Stimulated activated effector memory CD8-positive, alpha-beta T cell treated with anti-CD3 and anti-CD28 coated beads, Interleukin-12 subunit alpha, Interleukin-12 subunit beta, amount 100 ng/mL, for 72 hours (primary cell): ENCODE measurements around the gene CETP.
"Not testable (repeated sequence)": the region's sequence is repeated elsewhere in the genome, so short reads cannot be mapped to it uniquely, and the experiment has no call there.

Experiments used
- ATAC-seq: fragments of 150-1000 bp; cut with Tn5 transposase; 2 replicates; pipeline ENCODE4 v1.10.0; 2021
- DNase-seq, 2 donors: peaks; one replicate each; pipeline ENCODE4 v3.0.0; 2021 to 2022; ENCODE audit warnings: low spot score in 2 of 2
- H3K27ac Mint-ChIP-seq: one replicate; pipeline ENCODE4 v1.8.0; 2022; ENCODE audit warnings: mild to moderate bottlenecking, mixed read lengths
- H3K36me3 Mint-ChIP-seq: one replicate; pipeline ENCODE4 v1.8.0; 2022; ENCODE audit warnings: mild to moderate bottlenecking, mixed read lengths
- H3K4me1 Mint-ChIP-seq: one replicate; pipeline ENCODE4 v1.8.0; 2022; ENCODE audit warnings: mixed read lengths
- H3K4me3 Mint-ChIP-seq: one replicate; pipeline ENCODE4 v1.8.0; 2022; ENCODE audit warnings: mild to moderate bottlenecking, mixed read lengths
- H3K9me3 Mint-ChIP-seq: one replicate; pipeline ENCODE4 v1.8.0; 2022; ENCODE audit warnings: mixed read lengths

Gene CETP

DNA sequence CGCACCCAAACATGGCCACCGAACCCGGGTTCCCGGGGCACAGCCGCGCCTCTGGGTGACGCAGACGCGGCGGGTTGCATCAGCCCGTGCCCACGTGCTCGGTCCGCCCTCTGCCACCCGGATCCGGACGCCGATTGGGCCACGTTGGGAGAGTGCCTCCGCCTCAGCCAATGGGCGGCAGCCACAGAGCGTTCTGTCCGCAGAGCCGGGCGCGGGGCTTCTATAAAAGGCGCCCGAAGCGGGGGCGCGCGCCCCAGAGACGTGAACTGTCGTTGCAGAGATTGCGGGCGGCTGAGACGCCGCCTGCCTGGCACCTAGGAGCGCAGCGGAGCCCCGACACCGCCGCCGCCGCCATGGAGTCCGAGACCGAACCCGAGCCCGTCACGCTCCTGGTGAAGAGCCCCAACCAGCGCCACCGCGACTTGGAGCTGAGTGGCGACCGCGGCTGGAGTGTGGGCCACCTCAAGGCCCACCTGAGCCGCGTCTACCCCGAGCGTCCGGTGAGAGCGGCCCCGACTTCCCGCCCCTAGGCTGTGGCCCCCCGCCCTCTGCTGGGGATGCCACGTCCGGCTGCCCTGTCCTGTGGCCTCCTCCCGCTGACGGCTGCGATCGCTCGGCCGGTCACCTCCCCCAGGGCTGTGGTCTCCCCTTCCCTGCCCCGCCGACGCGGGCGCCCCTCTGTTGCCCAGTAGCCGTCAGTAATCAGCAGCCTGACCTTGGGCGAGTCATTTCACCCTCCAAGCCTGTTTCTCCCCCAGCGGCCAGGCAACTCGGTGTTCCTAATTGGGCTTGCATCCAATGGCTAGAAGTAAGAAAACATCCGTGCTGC is 29.6 kb upstream of the CETP start, which contains the start of gene HERPUD1:
TSS of gene HERPUD1 (plus strand) at position 251 of the 829 bp plus-strand sequence. CDS start at position 354, 103 bp downstream.
- ATAC-seq: peak; percentile 95
- Mint-ChIP-seq H3K36me3 (peaks cover 60% of the 10 kb centered on the region), H3K27ac (peak within 1 kb of the TSS; percentile 100)

DNA sequence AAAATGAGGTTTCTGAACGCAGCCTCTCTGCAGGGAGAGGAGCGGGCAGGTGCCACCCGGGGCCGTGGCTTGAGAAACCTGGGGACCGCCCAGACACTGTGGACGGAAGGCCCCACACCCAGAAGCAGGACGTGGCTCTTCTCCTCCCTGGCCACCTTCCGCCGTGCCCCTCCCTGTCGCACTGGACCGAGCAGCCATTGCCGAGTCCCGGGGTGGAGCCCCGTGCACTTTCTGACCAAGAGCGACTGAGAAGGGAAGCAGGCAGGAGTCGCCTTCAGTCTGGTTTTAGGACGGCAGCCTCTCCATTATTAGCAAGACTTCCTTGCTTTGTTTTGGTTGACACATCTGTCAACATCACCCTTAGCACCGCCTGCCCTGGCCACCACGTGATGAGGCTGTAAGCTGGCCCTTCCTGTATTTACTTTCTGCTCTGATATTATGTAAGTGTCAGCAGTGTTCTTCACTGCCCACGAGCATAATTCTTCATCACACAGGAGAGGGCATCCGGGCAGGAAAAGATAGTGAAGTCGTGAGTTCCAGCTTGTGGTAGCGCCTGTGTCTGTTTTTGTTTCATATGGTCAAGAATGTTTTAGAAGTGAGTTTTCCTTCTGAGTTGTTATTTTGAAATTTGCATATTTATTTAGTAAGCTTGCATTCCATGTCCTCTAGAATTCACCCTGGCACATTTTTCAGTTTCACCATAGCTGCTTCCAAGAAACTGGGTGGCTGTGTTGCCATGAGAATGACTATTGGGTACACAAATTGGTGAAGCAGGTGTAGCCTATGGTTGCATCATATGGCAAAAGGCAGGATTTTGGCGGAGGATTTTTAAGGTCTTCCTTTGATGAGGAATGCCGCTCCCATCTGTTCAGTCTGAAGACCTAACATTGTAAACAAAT is 28.8 kb upstream of the CETP start:
- H3K9me3 Mint-ChIP-seq: no peaks in the 10 kb centered on the region
- peak; percentile 34 to 84 for DNase-seq
- H3K4me1 Mint-ChIP-seq: peaks cover 54% of the 10 kb centered on the region
- H3K4me3 Mint-ChIP-seq: peak overlapping the region; percentile 99
- peaks cover 69% of the 10 kb centered on the region for H3K36me3 Mint-ChIP-seq
- H3K27ac Mint-ChIP-seq: peak overlapping the region; percentile 100
- peak; percentile 16 for ATAC-seq

More for the DNA sequence above, 29.6 kb upstream of the CETP start, which contains the start of gene HERPUD1:
- peak within 1 kb of the TSS; percentile 99 for H3K4me3 Mint-ChIP-seq
- DNase-seq: peak; percentile 98 to 99
- H3K4me1 Mint-ChIP-seq: peaks cover 45% of the 10 kb centered on the region
- no peaks in the 10 kb centered on the region for H3K9me3 Mint-ChIP-seq

DNA sequence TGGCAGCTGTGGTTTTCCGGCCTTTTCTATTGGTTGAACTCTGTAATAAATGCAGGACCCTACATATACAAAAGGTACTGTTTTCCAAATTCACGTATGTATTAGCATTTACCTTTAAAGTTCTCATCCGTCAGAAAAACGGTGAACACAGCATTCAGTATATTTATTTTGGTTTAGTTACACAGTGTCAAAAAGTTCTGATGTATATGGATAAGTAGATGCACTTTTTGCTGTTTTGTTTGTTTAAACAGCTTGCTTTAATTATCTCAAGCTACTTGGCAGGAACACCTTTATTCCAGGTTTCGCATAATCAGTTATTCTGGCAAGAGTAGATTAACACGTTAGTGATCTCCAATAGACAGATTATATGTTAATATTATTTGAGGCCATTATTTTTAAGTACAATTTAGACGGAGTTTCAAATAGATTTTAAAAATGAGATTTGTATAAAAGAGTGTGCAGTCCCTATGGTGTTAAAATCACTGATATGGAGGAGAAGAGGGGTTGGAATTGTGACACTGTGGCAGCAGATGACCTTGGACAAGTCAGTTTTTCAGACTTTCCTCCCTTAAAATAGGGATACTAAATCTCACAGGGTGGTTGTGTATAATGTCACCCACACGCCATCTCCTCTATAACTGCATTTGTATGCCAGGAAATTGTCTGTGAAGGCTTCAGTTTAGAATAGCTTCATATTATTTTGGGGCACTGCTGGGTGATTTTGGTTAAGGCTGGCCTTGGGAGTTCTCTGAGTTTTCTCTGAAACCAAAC is 27.7 kb upstream of the CETP start:
- peak overlapping the region; percentile 100 for H3K27ac Mint-ChIP-seq
- H3K9me3 Mint-ChIP-seq: no peaks in the 10 kb centered on the region
- peaks cover 64% of the 10 kb centered on the region for H3K4me1 Mint-ChIP-seq
- peak overlapping the region; percentile 99 for H3K4me3 Mint-ChIP-seq
- peaks cover 79% of the 10 kb centered on the region for H3K36me3 Mint-ChIP-seq
- ATAC-seq (no peak), DNase-seq (no peak)

DNA sequence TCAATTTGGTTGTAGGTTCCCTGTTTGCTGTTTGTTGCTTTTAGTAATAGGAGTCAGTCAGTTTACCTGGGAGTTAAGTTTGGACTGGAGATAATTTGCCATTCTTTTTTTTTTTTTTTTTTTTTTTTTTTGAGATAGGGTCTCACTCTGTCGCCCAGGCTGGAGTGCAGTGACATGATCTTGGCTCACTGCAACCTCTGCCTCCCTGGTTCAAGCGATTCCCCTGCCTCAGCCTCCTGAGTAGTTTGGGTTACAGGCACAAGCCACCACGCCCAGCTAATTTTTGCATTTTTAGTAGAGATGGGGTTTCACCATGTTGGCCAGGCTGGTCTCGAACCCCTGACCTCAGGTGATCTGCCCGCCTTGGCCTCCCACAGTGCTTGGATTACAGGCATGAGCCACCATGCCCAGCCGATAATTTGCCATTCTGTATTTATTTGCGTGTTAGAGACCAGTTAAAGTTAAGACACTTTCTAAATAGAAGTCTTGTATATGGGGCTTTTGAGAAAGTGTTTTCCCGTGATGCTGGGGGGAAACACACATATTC is 27.1 kb upstream of the CETP start:
- Mint-ChIP-seq H3K4me1 (peaks cover 71% of the 10 kb centered on the region), H3K27ac (peak overlapping the region; percentile 100), H3K4me3 (peak overlapping the region; percentile 99), H3K36me3 (peaks cover 86% of the 10 kb centered on the region)
- H3K9me3 Mint-ChIP-seq, DNase-seq, ATAC-seq: not testable (repeated sequence)

DNA sequence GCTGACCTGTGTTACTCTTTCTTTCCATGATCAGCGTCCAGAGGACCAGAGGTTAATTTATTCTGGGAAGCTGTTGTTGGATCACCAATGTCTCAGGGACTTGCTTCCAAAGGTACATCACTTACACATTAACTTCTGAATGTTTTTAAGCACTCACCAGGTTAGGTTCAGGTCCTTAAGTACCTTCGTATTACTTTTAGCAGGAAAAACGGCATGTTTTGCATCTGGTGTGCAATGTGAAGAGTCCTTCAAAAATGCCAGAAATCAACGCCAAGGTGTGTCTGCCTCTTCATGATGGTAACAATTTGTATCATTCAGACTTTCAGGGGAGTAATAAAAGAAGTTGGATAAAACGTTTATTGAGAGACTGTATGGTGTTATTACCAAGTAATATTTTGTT is 26.5 kb upstream of the CETP start:
- Mint-ChIP-seq H3K4me1 (peaks cover 76% of the 10 kb centered on the region), H3K36me3 (peaks cover 91% of the 10 kb centered on the region), H3K4me3 (peak overlapping the region; percentile 99), H3K9me3 (no peaks in the 10 kb centered on the region), H3K27ac (peak overlapping the region; percentile 100)
- DNase-seq (no peak), ATAC-seq (no peak)

DNA sequence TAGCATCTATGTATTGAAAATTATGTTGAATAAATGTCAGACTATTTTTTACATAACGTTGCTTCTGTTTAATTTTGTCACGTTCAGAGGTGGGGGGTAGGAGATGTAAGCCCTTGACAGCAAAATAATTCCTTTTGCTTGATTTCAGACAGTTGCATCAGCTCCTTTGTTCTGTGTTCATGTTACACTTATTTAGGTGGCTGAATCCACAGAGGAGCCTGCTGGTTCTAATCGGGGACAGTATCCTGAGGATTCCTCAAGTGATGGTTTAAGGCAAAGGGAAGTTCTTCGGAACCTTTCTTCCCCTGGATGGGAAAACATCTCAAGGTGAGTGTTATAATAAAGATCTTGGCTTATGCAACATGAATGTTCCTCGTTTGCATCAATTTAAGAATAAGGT is 25.3 kb upstream of the CETP start:
- Mint-ChIP-seq H3K4me3 (peak overlapping the region; percentile 99), H3K27ac (peak overlapping the region; percentile 46), H3K9me3 (no peaks in the 10 kb centered on the region), H3K36me3 (peaks cover 100% of the 10 kb centered on the region), H3K4me1 (peaks cover 76% of the 10 kb centered on the region)
- DNase-seq: no peak
- no peak for ATAC-seq

DNA sequence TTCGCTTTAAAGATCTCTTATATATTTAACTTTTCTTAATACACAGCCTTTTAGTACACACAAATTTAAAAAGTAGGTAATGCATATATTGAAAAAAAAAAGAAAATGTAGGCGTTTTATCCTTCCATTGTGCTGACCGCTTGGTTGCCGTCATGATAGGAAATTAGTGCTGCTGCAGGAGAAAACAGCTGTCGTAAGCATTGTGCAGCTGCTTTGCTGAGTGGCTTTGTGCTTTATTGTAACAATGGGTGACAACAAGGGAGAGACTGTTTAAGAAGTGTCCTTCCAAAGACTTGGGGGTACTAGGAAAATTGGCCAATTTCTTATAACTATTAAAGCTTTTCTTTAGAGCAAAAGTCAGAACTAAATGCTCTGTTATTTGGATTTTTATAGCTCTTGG is 24.8 kb upstream of the CETP start:
- peak overlapping the region; percentile 95 for H3K27ac Mint-ChIP-seq
- ATAC-seq (no peak), DNase-seq (no peak)
- peaks cover 100% of the 10 kb centered on the region for H3K36me3 Mint-ChIP-seq
- no peaks in the 10 kb centered on the region for H3K9me3 Mint-ChIP-seq
- H3K4me1 Mint-ChIP-seq: peaks cover 75% of the 10 kb centered on the region
- peak overlapping the region; percentile 99 for H3K4me3 Mint-ChIP-seq

DNA sequence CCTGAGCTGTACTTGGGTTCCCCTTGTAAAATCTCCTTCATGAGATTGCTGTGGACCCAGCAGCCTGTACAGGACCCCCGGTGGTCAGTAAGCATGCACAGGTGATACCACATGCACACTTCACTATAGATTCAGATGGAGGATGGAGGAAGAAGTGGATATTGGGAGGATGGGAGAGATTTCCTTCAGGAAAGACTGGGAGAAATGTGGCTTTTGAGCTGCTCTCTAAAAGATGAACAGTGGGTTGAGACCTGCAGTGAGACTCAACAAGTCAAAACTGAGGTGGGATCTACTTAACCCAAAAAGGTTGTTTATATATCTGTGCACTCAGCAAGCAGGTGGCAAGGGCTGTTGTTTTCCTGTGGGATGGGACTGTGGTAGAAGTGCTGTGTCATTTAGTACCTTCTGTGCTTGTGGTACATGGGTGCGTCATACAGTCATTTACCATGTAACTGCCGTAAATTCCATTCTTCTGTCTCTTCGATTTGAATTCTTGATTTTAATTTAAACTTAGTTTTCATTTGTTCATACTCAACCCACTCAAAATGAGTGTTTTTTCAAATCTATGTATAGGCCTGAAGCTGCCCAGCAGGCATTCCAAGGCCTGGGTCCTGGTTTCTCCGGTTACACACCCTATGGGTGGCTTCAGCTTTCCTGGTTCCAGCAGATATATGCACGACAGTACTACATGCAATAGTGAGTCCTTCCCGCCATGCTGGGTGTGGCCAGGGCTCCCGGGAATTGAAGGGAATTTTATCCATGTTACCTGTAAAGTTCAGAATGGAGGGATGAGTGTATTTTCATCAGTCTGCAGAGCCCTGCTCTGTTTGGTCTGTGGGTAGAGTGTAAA is 22.9 kb upstream of the CETP start:
- ATAC-seq: peak; percentile 96
- H3K36me3 Mint-ChIP-seq: peaks cover 100% of the 10 kb centered on the region
- H3K27ac Mint-ChIP-seq: peak overlapping the region; percentile 95
- DNase-seq: peak; percentile 31 to 76
- peak overlapping the region; percentile 99 for H3K4me3 Mint-ChIP-seq
- no peaks in the 10 kb centered on the region for H3K9me3 Mint-ChIP-seq
- peaks cover 81% of the 10 kb centered on the region for H3K4me1 Mint-ChIP-seq

DNA sequence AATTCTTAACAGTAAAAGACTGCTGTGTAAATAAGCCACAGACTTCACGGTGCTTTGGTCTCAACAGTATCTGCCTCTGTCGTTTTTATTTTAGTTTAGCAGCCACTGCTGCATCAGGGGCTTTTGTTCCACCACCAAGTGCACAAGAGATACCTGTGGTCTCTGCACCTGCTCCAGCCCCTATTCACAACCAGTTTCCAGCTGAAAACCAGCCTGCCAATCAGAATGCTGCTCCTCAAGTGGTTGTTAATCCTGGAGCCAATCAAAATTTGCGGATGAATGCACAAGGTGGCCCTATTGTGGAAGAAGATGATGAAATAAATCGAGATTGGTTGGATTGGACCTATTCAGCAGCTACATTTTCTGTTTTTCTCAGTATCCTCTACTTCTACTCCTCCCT is 21.9 kb upstream of the CETP start:
- DNase-seq (no peak), ATAC-seq (no peak)
- Mint-ChIP-seq H3K4me1 (peaks cover 82% of the 10 kb centered on the region), H3K9me3 (no peaks in the 10 kb centered on the region), H3K27ac (peak overlapping the region; percentile 95), H3K4me3 (peak overlapping the region; percentile 99), H3K36me3 (peaks cover 100% of the 10 kb centered on the region)

DNA sequence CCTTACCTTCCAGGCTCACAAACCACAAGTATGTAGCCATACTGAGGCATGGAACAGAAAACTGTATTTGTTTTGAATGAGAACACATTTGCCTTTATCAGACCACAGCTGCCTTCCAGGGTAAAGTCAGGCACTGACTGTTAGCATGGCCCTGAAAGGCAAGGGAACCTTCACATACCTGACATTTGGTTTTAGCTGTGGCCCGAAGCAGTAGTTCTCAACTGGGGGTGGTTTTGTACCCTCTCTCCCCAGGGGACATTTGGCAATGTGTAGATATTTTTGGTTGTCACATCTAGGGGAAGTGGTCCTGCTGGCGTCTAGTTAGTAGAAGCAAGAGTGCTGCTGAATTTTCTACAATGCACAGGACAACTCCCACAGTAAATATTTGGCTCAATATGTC is 20.7 kb upstream of the CETP start:
- peaks cover 76% of the 10 kb centered on the region for H3K4me1 Mint-ChIP-seq
- peaks cover 100% of the 10 kb centered on the region for H3K36me3 Mint-ChIP-seq
- ATAC-seq: no peak
- no peaks in the 10 kb centered on the region for H3K9me3 Mint-ChIP-seq
- no peak overlapping the region for H3K4me3 Mint-ChIP-seq
- H3K27ac Mint-ChIP-seq: no peak overlapping the region
- DNase-seq: no peak

DNA sequence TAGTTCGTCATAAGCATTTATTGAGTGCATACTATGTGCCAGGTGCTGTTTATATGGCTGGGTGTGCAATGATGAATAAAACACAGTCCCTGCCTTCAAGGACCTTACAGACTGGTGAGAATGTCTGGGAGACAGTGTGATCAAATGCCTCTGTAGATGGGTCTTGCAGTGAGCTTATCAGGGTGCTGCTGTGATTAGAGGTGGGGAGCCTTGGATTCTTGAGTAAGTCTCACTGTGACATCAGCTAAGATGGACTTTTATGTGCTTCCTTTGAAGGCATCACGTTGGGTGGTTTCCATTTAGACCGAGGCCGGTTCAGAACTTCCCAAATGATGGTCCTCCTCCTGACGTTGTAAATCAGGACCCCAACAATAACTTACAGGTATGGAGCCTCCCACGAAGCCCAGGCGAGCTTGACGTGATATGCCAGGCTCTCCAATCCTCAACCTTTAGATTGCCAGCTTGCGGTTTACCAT is 19.9 kb upstream of the CETP start:
- H3K4me1 Mint-ChIP-seq: peaks cover 74% of the 10 kb centered on the region
- H3K27ac Mint-ChIP-seq: peak overlapping the region; percentile 85
- ATAC-seq (no peak), DNase-seq (no peak)
- H3K4me3 Mint-ChIP-seq: no peak overlapping the region
- H3K36me3 Mint-ChIP-seq: peaks cover 100% of the 10 kb centered on the region
- H3K9me3 Mint-ChIP-seq: no peaks in the 10 kb centered on the region

DNA sequence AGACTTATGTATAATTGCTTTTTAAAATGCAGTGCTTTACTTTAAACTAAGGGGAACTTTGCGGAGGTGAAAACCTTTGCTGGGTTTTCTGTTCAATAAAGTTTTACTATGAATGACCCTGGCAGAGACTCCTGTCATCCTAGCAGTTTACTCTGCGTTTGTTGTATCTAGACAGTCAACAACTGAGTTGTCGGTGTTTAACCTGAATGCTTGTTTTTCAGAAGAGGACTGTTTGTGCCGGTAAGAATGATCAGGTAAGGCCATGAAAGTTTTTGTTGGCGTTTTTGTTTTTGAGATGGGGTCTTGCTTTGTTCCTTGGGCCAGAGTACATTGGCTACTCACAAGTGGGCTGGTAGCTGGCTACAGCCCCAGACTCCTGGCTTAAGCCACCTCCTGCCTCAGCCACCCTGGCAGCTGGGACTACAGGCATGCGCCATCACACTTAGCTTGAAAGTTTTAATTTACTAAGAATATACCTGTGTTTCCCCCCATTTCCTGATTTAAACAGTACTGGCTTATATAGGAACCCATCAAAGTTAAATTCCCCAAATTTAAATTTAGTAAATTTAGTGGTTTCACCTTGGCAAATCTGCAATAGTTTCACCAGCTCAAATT is 17.9 kb upstream of the CETP start:
- H3K36me3 Mint-ChIP-seq: peaks cover 94% of the 10 kb centered on the region
- H3K9me3 Mint-ChIP-seq: no peaks in the 10 kb centered on the region
- H3K27ac Mint-ChIP-seq: peak overlapping the region; percentile 85
- ATAC-seq: no peak
- DNase-seq: no peak
- H3K4me3 Mint-ChIP-seq: peak overlapping the region; percentile 48
- peaks cover 57% of the 10 kb centered on the region for H3K4me1 Mint-ChIP-seq

DNA sequence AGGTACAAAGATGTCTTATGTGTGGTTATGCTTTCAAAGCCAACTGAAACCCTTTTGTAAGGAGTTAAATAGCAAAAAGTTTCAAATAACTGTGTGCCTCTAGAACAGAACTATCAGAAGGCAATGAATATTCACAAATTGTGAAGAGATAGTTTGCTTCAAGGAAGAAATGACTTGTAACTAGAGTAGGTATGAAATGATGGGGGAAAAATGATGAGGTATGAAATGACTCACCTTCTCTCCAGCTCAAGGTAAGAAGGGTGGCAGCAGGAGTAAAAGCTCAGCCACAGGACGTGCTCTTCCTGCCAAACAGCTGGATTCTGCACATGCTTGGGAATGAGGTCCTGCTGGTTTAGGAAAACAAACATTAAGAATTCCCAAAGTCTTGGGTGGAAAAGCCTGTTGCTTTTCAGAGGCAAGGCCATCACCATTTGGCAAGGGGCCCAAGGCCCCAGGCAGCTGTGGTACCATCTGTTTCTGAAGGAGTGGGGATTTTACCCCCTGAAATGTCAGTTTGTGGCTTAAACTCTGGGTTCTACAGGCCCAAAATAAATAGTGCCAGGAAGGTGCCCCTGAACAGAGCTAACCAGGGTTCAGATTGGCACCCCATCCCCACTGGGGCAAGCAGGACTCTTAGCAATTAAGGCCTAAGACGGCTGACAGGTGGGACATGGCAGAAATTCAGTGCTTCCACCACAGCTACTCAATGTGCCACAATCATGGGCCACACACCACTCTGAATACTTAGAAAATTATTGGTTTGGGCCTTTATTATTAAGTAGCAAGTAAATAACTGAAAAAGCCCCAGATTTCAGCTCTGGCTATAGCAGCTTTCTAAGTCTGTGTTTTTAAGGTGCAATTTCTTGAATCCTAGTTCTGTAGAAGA is 16.6 kb upstream of the CETP start:
- DNase-seq: peak; percentile 30 to 75
- H3K36me3 Mint-ChIP-seq: peaks cover 81% of the 10 kb centered on the region
- no peaks in the 10 kb centered on the region for H3K9me3 Mint-ChIP-seq
- H3K4me3 Mint-ChIP-seq: peak overlapping the region; percentile 48
- H3K27ac Mint-ChIP-seq: peak overlapping the region; percentile 85
- ATAC-seq: peak; percentile 92
- peaks cover 46% of the 10 kb centered on the region for H3K4me1 Mint-ChIP-seq
